ENCODE data around the gene IRAK2.

- TF ChIP-seq, protein P1, sequence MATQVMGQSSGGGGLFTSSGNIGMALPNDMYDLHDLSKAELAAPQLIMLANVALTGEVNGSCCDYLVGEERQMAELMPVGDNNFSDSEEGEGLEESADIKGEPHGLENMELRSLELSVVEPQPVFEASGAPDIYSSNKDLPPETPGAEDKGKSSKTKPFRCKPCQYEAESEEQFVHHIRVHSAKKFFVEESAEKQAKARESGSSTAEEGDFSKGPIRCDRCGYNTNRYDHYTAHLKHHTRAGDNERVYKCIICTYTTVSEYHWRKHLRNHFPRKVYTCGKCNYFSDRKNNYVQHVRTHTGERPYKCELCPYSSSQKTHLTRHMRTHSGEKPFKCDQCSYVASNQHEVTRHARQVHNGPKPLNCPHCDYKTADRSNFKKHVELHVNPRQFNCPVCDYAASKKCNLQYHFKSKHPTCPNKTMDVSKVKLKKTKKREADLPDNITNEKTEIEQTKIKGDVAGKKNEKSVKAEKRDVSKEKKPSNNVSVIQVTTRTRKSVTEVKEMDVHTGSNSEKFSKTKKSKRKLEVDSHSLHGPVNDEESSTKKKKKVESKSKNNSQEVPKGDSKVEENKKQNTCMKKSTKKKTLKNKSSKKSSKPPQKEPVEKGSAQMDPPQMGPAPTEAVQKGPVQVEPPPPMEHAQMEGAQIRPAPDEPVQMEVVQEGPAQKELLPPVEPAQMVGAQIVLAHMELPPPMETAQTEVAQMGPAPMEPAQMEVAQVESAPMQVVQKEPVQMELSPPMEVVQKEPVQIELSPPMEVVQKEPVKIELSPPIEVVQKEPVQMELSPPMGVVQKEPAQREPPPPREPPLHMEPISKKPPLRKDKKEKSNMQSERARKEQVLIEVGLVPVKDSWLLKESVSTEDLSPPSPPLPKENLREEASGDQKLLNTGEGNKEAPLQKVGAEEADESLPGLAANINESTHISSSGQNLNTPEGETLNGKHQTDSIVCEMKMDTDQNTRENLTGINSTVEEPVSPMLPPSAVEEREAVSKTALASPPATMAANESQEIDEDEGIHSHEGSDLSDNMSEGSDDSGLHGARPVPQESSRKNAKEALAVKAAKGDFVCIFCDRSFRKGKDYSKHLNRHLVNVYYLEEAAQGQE (IDR thresholded peaks at IDR 0.05; ENCODE audit: insufficient read depth in 1 of 2, low read depth in 2 of 2, low read length in 2 of 2), result no peak
- no peak for TF ChIP-seq POLR2AphosphoS5 (IDR thresholded peaks at IDR 0.05; ENCODE audit: low read depth, low read length)
- no peak for TF ChIP-seq TAF1 (IDR thresholded peaks at IDR 0.05; ENCODE audit: borderline replicate concordance, insufficient read depth, low read length)
- no peak for TF ChIP-seq SIN3A (IDR thresholded peaks at IDR 0.05; ENCODE audit: borderline replicate concordance, insufficient read depth, low read length)
- TF ChIP-seq FOXP2 (optimal IDR thresholded peaks at IDR 0.05; ENCODE audit: borderline replicate concordance, extremely low read depth, extremely low read length, insufficient read depth), result no peak
These were observed 121.4 kb downstream of the IRAK2 start for GRCh38 chr3:10286133-10286524.
